BE2C (cell line): ENCODE data around the gene EPN1.

Experiments
- DNase-seq: peaks from one replicate; pipeline ENCODE4 v3.0.0-alpha.2; 2020
- H3K27me3 ChIP-seq: fragments of 250-450 bp; sonication (Bioruptor Pico); 2 replicates; pipeline ENCODE4 v1.5.1; 2020; ENCODE audit warnings: mild to moderate bottlenecking
- H3K36me3 ChIP-seq: fragments of 250-450 bp; sonication (Bioruptor Pico); 2 replicates; pipeline ENCODE4 v1.5.1; 2020; ENCODE audit warnings: mild to moderate bottlenecking
- H3K4me1 ChIP-seq: fragments of 250-450 bp; sonication (Bioruptor Pico); 2 replicates; pipeline ENCODE4 v1.5.1; 2020
- H3K4me3 ChIP-seq: 2 replicates; pipeline ENCODE4 v1.5.1; 2011; ENCODE audit warnings: low read depth, low read length
- H3K9me3 ChIP-seq: fragments of 250-450 bp; sonication (Bioruptor Pico); 2 replicates; pipeline ENCODE4 v1.5.1; 2020
- TF ChIP-seq, protein P1 (sequence below): IDR thresholded peaks from 2 replicates; pipeline ENCODE4 v1.5.1; 2012; ENCODE audit warnings: mild to moderate bottlenecking, low read depth, low read length

EPN1 gene

DNA sequence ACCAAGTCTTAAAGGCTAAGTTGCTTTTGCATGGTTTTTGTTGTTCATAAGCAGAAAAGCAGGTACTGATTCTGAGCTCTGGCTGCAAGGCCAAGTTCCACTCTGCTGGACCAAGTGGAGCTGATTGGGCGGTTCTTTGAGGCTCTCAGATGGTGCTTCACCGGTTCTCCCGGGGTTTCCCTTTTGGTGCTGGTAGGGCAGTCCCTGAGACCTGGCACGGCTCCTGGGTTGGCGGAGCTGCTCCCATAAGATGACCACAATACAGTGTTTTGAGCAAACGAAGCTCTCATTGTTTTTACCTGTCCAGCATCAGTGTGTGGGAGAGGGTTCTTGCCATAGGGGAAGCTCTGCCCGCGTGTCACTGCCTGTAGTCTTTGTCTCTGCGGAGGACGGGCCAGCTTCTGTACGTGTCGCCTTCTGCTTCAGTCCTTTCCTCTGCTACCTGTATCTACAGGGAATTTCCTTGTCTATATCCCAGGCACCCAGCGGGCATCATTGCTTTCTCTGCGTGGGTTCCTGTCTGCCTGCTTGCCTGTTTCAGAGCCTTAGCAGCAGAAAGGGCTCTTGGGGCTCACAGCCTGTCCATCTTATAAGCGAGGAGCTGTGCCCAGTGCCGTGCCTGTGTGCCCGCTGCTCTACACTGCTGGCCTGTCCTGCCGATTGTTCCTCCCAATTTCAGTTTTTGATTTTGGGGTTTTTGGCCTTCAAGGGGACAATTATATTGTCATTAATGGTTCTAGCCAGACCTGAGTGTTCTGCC is 17.9 kb upstream of the EPN1 start:
- Histone ChIP-seq H3K4me1 (no peaks in the 10 kb centered on the region), H3K9me3 (no peaks in the 10 kb centered on the region), H3K27me3 (no peaks in the 10 kb centered on the region), H3K36me3 (peaks cover 62% of the 10 kb centered on the region), H3K4me3 (peak overlapping the region; percentile 99)
- TF ChIP-seq, protein P1, sequence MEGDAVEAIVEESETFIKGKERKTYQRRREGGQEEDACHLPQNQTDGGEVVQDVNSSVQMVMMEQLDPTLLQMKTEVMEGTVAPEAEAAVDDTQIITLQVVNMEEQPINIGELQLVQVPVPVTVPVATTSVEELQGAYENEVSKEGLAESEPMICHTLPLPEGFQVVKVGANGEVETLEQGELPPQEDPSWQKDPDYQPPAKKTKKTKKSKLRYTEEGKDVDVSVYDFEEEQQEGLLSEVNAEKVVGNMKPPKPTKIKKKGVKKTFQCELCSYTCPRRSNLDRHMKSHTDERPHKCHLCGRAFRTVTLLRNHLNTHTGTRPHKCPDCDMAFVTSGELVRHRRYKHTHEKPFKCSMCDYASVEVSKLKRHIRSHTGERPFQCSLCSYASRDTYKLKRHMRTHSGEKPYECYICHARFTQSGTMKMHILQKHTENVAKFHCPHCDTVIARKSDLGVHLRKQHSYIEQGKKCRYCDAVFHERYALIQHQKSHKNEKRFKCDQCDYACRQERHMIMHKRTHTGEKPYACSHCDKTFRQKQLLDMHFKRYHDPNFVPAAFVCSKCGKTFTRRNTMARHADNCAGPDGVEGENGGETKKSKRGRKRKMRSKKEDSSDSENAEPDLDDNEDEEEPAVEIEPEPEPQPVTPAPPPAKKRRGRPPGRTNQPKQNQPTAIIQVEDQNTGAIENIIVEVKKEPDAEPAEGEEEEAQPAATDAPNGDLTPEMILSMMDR = no peak
- no peak for DNase-seq

- Histone ChIP-seq H3K36me3 (peaks cover 78% of the 10 kb centered on the region), H3K9me3 (no peaks in the 10 kb centered on the region), H3K27me3 (no peaks in the 10 kb centered on the region), H3K4me1 (no peaks in the 10 kb centered on the region), H3K4me3 (no peak overlapping the region)
- DNase-seq = no peak
- TF ChIP-seq, protein P1 = no peak
Measured at GRCh38 chr19:55658846-55659459, 16.1 kb upstream of the EPN1 start.

- H3K27me3 ChIP-seq = no peaks in the 10 kb centered on the region
- H3K4me3 ChIP-seq = no peak overlapping the region
- DNase-seq = no peak
- TF ChIP-seq, protein P1 = no peak
- H3K9me3 ChIP-seq = no peaks in the 10 kb centered on the region
- H3K4me1 ChIP-seq = no peaks in the 10 kb centered on the region
- H3K36me3 ChIP-seq = peaks cover 87% of the 10 kb centered on the region
Measured at GRCh38 chr19:55659822-55660221, 15.2 kb upstream of the EPN1 start.

DNA sequence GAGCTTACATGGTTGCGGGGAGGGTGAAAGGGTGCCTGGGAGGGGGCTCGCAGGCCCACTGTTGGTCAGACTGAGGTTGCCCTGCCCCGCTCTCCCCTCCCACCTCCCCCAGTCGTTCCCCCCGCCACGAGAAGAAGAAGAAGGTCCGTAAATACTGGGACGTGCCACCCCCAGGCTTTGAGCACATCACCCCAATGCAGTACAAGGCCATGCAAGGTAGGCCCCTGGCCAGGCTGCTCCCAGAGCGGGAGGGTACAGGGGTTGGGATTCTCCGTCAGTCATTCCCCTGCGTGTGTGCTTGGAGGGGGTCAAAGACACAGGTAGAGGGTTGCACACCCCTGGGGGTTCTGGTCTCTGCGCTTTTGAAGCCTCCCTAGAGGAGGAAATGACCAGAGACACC is 14.6 kb upstream of the EPN1 start:
- DNase-seq = no peak
- no peak overlapping the region for H3K4me3 ChIP-seq
- H3K4me1 ChIP-seq = no peaks in the 10 kb centered on the region
- peaks cover 89% of the 10 kb centered on the region for H3K36me3 ChIP-seq
- TF ChIP-seq, protein P1 = no peak
- no peaks in the 10 kb centered on the region for H3K27me3 ChIP-seq
- no peaks in the 10 kb centered on the region for H3K9me3 ChIP-seq

DNA sequence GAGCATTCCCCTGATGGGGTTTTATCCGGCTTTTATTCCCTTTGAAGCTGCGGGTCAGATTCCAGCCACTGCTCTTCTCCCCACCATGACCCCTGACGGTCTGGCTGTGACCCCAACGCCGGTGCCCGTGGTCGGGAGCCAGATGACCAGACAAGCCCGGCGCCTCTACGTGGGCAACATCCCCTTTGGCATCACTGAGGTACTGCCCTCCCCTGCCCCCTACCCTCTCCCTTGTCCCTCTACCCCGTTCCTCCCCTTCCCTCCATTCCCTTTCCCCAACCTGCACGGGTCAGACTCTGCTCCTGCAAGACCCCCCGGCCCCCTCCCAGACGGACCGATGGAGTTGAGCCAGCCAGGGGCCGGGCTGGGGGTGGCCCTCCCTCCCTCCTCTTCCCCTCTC is 14.0 kb upstream of the EPN1 start:
- no peaks in the 10 kb centered on the region for H3K27me3 ChIP-seq
- H3K9me3 ChIP-seq = no peaks in the 10 kb centered on the region
- H3K4me1 ChIP-seq = no peaks in the 10 kb centered on the region
- DNase-seq = peak; percentile 11
- TF ChIP-seq, protein P1 = no peak
- H3K4me3 ChIP-seq = no peak overlapping the region
- H3K36me3 ChIP-seq = peaks cover 89% of the 10 kb centered on the region

GRCh38 chr19:55661826-55662225 is 13.2 kb upstream of the EPN1 start:
- Histone ChIP-seq H3K36me3 (peaks cover 89% of the 10 kb centered on the region), H3K4me3 (no peak overlapping the region), H3K27me3 (no peaks in the 10 kb centered on the region), H3K9me3 (no peaks in the 10 kb centered on the region), H3K4me1 (no peaks in the 10 kb centered on the region)
- TF ChIP-seq, protein P1 = no peak
- DNase-seq = no peak
